Endothelial cell of umbilical vein (primary cell): ENCODE measurements around the gene KCNMA1. TPM values are rescaled to one million over a fixed set of nuclear protein-coding genes. Genes with fewer than 3 reads are reported as not detected.

Experiments used
- BruUV-seq: library from RNA; stranded (reverse); fragments of 400-500 nt; replicated peaks from 2 replicates; lab custom pipeline; 2021; lab: Mats Ljungman, UMichigan
- CTCF ChIA-PET: fragments of 300-600, 350-600 bp; sonication (Branson Sonifier 250); formaldehyde crosslinking; loops from one replicate; lab custom pipeline; 2021; ENCODE audit warnings: antibody characterized with exemption, inconsistent platforms; lab: Charles Lee
- POLR2A ChIA-PET: fragments of 300-600, 350-600 bp; sonication (Branson Sonifier 250); formaldehyde crosslinking; loops from one replicate; lab custom pipeline; 2021; ENCODE audit warnings: antibody characterized with exemption, inconsistent platforms; lab: Charles Lee
- DNase-seq: peaks from one replicate; pipeline ENCODE4 v3.0.0-alpha.2; 2011; ENCODE audit warnings: low read depth, low spot score
- FAIRE-seq: peaks from 2 replicates; lab custom pipeline; 2011; peaks lifted over from hg19 to GRCh38; lab: Jason Lieb, UNC
- H2AFZ ChIP-seq: 2 replicates; pipeline ENCODE4 v1.6.0; 2012; ENCODE audit warnings: low read depth, low read length, control low read depth, inconsistent platforms
- H3K27ac ChIP-seq: 2 replicates; pipeline ENCODE4 v1.5.1; 2011; ENCODE audit warnings: low read depth, mild to moderate bottlenecking, control low read depth, low read length, moderate library complexity; ENCODE audit not compliant: insufficient read depth
- H3K27me3 ChIP-seq, 2 experiments: 2 replicates each; pipeline versions ENCODE4 v1.6.0 to v1.6.1; 2011; ENCODE audit warnings: low read length in 2 of 2, mixed read lengths in 1 of 2; ENCODE audit not compliant: control insufficient read depth in 2 of 2, insufficient read depth in 2 of 2
- H3K36me3 ChIP-seq, 2 experiments: 2 replicates in 1 of 2; 3 replicates in 1 of 2; pipeline ENCODE4 v1.5.1; 2011; ENCODE audit warnings: low read length in 2 of 2, mild to moderate bottlenecking in 1 of 2, moderate library complexity in 1 of 2; ENCODE audit not compliant: control insufficient read depth in 2 of 2, insufficient read depth in 2 of 2; ENCODE audit errors: extremely low read depth in 1 of 2
- H3K4me1 ChIP-seq: 3 replicates; pipeline ENCODE4 v1.5.1; 2011; ENCODE audit warnings: mild to moderate bottlenecking, low read length; ENCODE audit not compliant: control insufficient read depth, insufficient read depth; ENCODE audit errors: extremely low read depth
- H3K4me2 ChIP-seq: 2 replicates; pipeline ENCODE4 v1.6.1; 2011; ENCODE audit warnings: low read length, control low read depth, mixed read lengths; ENCODE audit not compliant: insufficient read depth
- H3K4me3 ChIP-seq, 3 experiments: fragments of 200-600 bp in 1 of 3; sonication (generic), shearing (Covaris generic) in 1 of 3; replicated peaks in 1 of 3; 2 replicates each; pipeline ENCODE4 v1.5.1; 2011 to 2016; ENCODE audit warnings: control low read depth in 3 of 3, low read length in 3 of 3, mild to moderate bottlenecking in 2 of 3, inconsistent platforms in 1 of 3, low read depth in 1 of 3, moderate library complexity in 1 of 3; ENCODE audit not compliant: insufficient read depth in 1 of 3
- H3K79me2 ChIP-seq: 2 replicates; pipeline ENCODE4 v1.6.0; 2012; ENCODE audit warnings: low read length, inconsistent platforms; ENCODE audit not compliant: control insufficient read depth, insufficient read depth
- H3K9ac ChIP-seq: replicated peaks from 2 replicates; pipeline ENCODE3; 2011; ENCODE audit warnings: low read length, control low read depth; ENCODE audit not compliant: insufficient read depth; ENCODE audit errors: extremely low read depth
- H3K9me1 ChIP-seq: replicated peaks from 3 replicates; pipeline ENCODE4 v1.6.0; 2011; ENCODE audit warnings: mild to moderate bottlenecking, low read length; ENCODE audit not compliant: control insufficient read depth, insufficient read depth; ENCODE audit errors: extremely low read depth
- H3K9me3 ChIP-seq: replicated peaks from 2 replicates; pipeline ENCODE4 v1.5.1; 2012; ENCODE audit warnings: low read length, inconsistent platforms; ENCODE audit not compliant: control insufficient read depth, insufficient read depth
- H4K20me1 ChIP-seq: replicated peaks from 2 replicates; pipeline ENCODE3; 2011; ENCODE audit warnings: mild to moderate bottlenecking, low read length; ENCODE audit not compliant: control insufficient read depth, insufficient read depth; ENCODE audit errors: extremely low read depth
- CTCF ChIP-seq, 2 donors: IDR thresholded peaks; 1 replicate in 1 of 2; 2 replicates in 1 of 2; pipeline ENCODE4 v1.5.1; 2011; ENCODE audit warnings: low read length in 2 of 2, mild to moderate bottlenecking in 2 of 2, moderate library complexity in 2 of 2, control low read depth in 1 of 2, inconsistent platforms in 1 of 2, low read depth in 1 of 2; ENCODE audit not compliant: insufficient read depth in 1 of 2; ENCODE audit errors: extremely low read depth in 1 of 2
- EZH2 ChIP-seq: IDR thresholded peaks from 2 replicates; pipeline ENCODE4 v1.6.1; 2012; ENCODE audit warnings: borderline replicate concordance, low read depth, mild to moderate bottlenecking, moderate library complexity, low read length, inconsistent platforms; ENCODE audit not compliant: severe bottlenecking
- FOS ChIP-seq: IDR thresholded peaks from 2 replicates; pipeline ENCODE4 v1.6.1; 2011; ENCODE audit warnings: mild to moderate bottlenecking, low read length, moderate library complexity, borderline replicate concordance; ENCODE audit not compliant: insufficient read depth
- GATA2 ChIP-seq: IDR thresholded peaks from 2 replicates; pipeline ENCODE4 v1.7.0; 2011; ENCODE audit warnings: low read depth, mild to moderate bottlenecking, moderate library complexity, mixed read lengths, low read length; ENCODE audit not compliant: insufficient read length, insufficient read depth
- JUN ChIP-seq: IDR thresholded peaks from 2 replicates; pipeline ENCODE4 v1.6.1; 2011; ENCODE audit warnings: borderline replicate concordance, low read depth; ENCODE audit not compliant: insufficient read length, insufficient read depth
- MYC ChIP-seq: IDR thresholded peaks from one replicate; pipeline ENCODE4 v1.6.1; 2011; ENCODE audit warnings: mild to moderate bottlenecking, low read depth, low read length
- POLR2A ChIP-seq: IDR thresholded peaks from 2 replicates; pipeline ENCODE4 v1.6.1; 2012; ENCODE audit warnings: low read depth, mild to moderate bottlenecking, control low read depth, low read length
- dilution Hi-C: fragments of 300-500 bp; cut with MboI; formaldehyde crosslinking; loops from one replicate; pipeline ENCODE4 v1.15.0; 2019; ENCODE audit warnings: low sequenced_read_pairs; ENCODE audit not compliant: extremely low pct_ligation_motif_present
- intact Hi-C: fragments of 100-400 bp; cut with micrococcal nuclease; formaldehyde crosslinking; loops from one replicate; pipeline ENCODE4 v1.10.0; 2022
- polyA plus RNA-seq, 4 experiments: library from polyadenylated mRNA; depleted of rRNA in 3 of 4; stranded (reverse) in 3 of 4; unstranded in 1 of 4; fragments of >200 nt; gene quantifications; 2 replicates each; pipeline versions ENCODE4 v1.2.1 to v1.2.3, GENCODE V29; 2011 to 2012; ENCODE audit warnings: missing spikeins in 1 of 4
- total RNA-seq: library from RNA; stranded (reverse); gene quantifications from 2 replicates; pipeline ENCODE4 v1.2.3, GENCODE V29; 2021

Gene KCNMA1
- total and polyA plus RNA-seq, 2 donors (not counting 3 experiments of a cell fraction or from before 2014, with no cell fraction given): 0.10 to 0.82 TPM

GRCh38 chr10:77070346-77070745 lies 567.3 kb downstream of the KCNMA1 start:
- dilution Hi-C loops: no loop called here
- H3K27ac ChIP-seq: no peak overlapping the region
- BruUV-seq: no TSS peak
- DNase-seq: no peak
- H3K4me1 ChIP-seq: no peaks in the 10 kb centered on the region
- intact Hi-C loops: no loop called here
- H3K9ac ChIP-seq: no peak overlapping the region
- H3K36me3 ChIP-seq: no peaks in the 10 kb centered on the region
- H4K20me1 ChIP-seq: no peaks in the 10 kb centered on the region
- ChIA-PET POLR2A (no interaction called here), CTCF (interaction anchor here (0.9 to 1.6 kb wide), 2 partner anchors 18 to 65 kb away, joined by 3 to 4 read pairs; no protein-coding TSS in a partner anchor)
- no peak for TF ChIP-seq CTCF (IDR thresholded peaks at IDR 0.05; ENCODE audit: extremely low read depth in 1 of 2, insufficient read depth in 1 of 2, low read depth in 1 of 2, low read length in 2 of 2)
- no peak for TF ChIP-seq JUN
- TF ChIP-seq MYC: no peak
- TF ChIP-seq GATA2: no peak
- TF ChIP-seq EZH2: no peak
- TF ChIP-seq POLR2A: no peak
- TF ChIP-seq FOS: no peak
- H3K9me3 ChIP-seq: no peaks in the 10 kb centered on the region
- FAIRE-seq: no peak
- no peaks in the 10 kb centered on the region for H3K79me2 ChIP-seq
- no peak overlapping the region for H2AFZ ChIP-seq
- no peak overlapping the region for H3K4me3 ChIP-seq
- H3K9me1 ChIP-seq: no peaks in the 10 kb centered on the region
- H3K27me3 ChIP-seq: peaks cover 0 to 4% of the 10 kb centered on the region in 2 experiments
- no peak overlapping the region for H3K4me2 ChIP-seq
